WTC11 (cell line): Measurements from ENCODE around the gene IFNA17. TPM values are rescaled to one million over a fixed set of nuclear protein-coding genes. Genes with fewer than 3 reads are reported as not detected.

Source experiments
- ATAC-seq: fragments of 200-7000 bp; cut with Tn5 transposase; 2 replicates; pipeline ENCODE4 v1.10.0; 2021; ENCODE audit warnings: mild to moderate bottlenecking, moderate library complexity
- CTCF ChIA-PET: fragments of 300-600 bp; sonication (Branson Sonifier 250); formaldehyde crosslinking; loops from one replicate; lab custom pipeline; 2021; ENCODE audit warnings: antibody characterized with exemption; lab: Charles Lee
- POLR2A ChIA-PET: fragments of 350-600 bp; sonication (Branson Sonifier 250); formaldehyde crosslinking; loops from one replicate; lab custom pipeline; 2021; ENCODE audit warnings: antibody characterized with exemption; lab: Charles Lee
- DNase-seq: peaks from one replicate; pipeline ENCODE4 v3.0.0; 2021; ENCODE audit warnings: low spot score
- H3K27ac Mint-ChIP-seq: 2 replicates; pipeline ENCODE4 v1.8.0; 2021; ENCODE audit warnings: mixed read lengths
- H3K27me3 Mint-ChIP-seq: 2 replicates; pipeline ENCODE4 v1.8.0; 2021; ENCODE audit warnings: low read depth, mild to moderate bottlenecking, moderate library complexity, mixed read lengths
- H3K36me3 Mint-ChIP-seq: 2 replicates; pipeline ENCODE4 v1.8.0; 2021; ENCODE audit warnings: mixed read lengths
- H3K4me1 Mint-ChIP-seq: 2 replicates; pipeline ENCODE4 v1.8.0; 2022; ENCODE audit warnings: mixed read lengths
- H3K4me3 Mint-ChIP-seq: 2 replicates; pipeline ENCODE4 v1.8.0; 2021; ENCODE audit warnings: mild to moderate bottlenecking, moderate library complexity, mixed read lengths
- H3K9me3 Mint-ChIP-seq: 2 replicates; pipeline ENCODE4 v1.8.0; 2021; ENCODE audit warnings: mixed read lengths
- ATF3 ChIP-seq: sonication (generic); formaldehyde crosslinking; conservative IDR thresholded peaks from 2 replicates; pipeline ENCODE4 v1.8.1; 2022; ENCODE audit warnings: mild to moderate bottlenecking, missing genetic modification reagents
- CREB1 ChIP-seq: sonication (generic); formaldehyde crosslinking; IDR thresholded peaks from 2 replicates; pipeline ENCODE4 v1.8.0; 2023; ENCODE audit warnings: mild to moderate bottlenecking, missing genetic modification reagents
- CTCF ChIP-seq: fragments of 200-600 bp; IDR thresholded peaks from 2 replicates; pipeline ENCODE4 v1.8.0; 2022; ENCODE audit warnings: antibody characterized with exemption
- ETV6 ChIP-seq: sonication (generic); formaldehyde crosslinking; IDR thresholded peaks from 2 replicates; pipeline ENCODE4 v1.8.1; 2022; ENCODE audit warnings: mild to moderate bottlenecking, missing genetic modification reagents
- FOXK1 ChIP-seq: sonication (generic); formaldehyde crosslinking; IDR thresholded peaks from 2 replicates; pipeline ENCODE4 v1.8.0; 2022; ENCODE audit warnings: mild to moderate bottlenecking, moderate library complexity, missing genetic modification reagents
- GRHL2 ChIP-seq: fragments of 250-450 bp; sonication (Bioruptor Pico); IDR thresholded peaks from 2 replicates; pipeline ENCODE4 v1.8.0; 2022; ENCODE audit warnings: mild to moderate bottlenecking, moderate library complexity; ENCODE audit not compliant: insufficient replicate concordance, severe bottlenecking
- IRF2 ChIP-seq: sonication (generic); formaldehyde crosslinking; IDR thresholded peaks from 2 replicates; pipeline ENCODE4 v1.8.0; 2022; ENCODE audit warnings: low read depth, missing genetic modification reagents, borderline replicate concordance
- MAX ChIP-seq: sonication (generic); formaldehyde crosslinking; IDR thresholded peaks from 2 replicates; pipeline ENCODE4 v1.8.0; 2022; ENCODE audit warnings: mild to moderate bottlenecking, missing genetic modification reagents
- MYBL2 ChIP-seq: sonication (generic); formaldehyde crosslinking; IDR thresholded peaks from 2 replicates; pipeline ENCODE4 v1.8.1; 2023; ENCODE audit warnings: mild to moderate bottlenecking, moderate library complexity, missing genetic modification reagents
- OVOL2 ChIP-seq: fragments of 250-450 bp; sonication (Bioruptor Pico); IDR thresholded peaks from 2 replicates; pipeline ENCODE4 v1.9.0; 2021; ENCODE audit warnings: mild to moderate bottlenecking, borderline replicate concordance
- PRDM15 ChIP-seq: sonication (generic); formaldehyde crosslinking; IDR thresholded peaks from 2 replicates; pipeline ENCODE4 v1.8.0; 2022; ENCODE audit warnings: missing genetic modification reagents
- PREB ChIP-seq: sonication (generic); formaldehyde crosslinking; IDR thresholded peaks from 2 replicates; pipeline ENCODE4 v1.8.1; 2022; ENCODE audit warnings: mild to moderate bottlenecking, missing genetic modification reagents, moderate library complexity, borderline replicate concordance
- RORB ChIP-seq: fragments of 250-450 bp; sonication (Bioruptor Pico); IDR thresholded peaks from 2 replicates; pipeline ENCODE4 v1.9.0; 2021; ENCODE audit warnings: mild to moderate bottlenecking
- SMAD4 ChIP-seq: sonication (generic); formaldehyde crosslinking; IDR thresholded peaks from 2 replicates; pipeline ENCODE4 v1.8.0; 2022; ENCODE audit warnings: mild to moderate bottlenecking, missing genetic modification reagents
- ZBTB21 ChIP-seq: sonication (generic); formaldehyde crosslinking; IDR thresholded peaks from 2 replicates; pipeline ENCODE4 v1.8.1; 2023; ENCODE audit warnings: mild to moderate bottlenecking, missing genetic modification reagents, borderline replicate concordance
- ZSCAN18 ChIP-seq: fragments of 250-450 bp; sonication (Bioruptor Pico); IDR thresholded peaks from 2 replicates; pipeline ENCODE4 v2.1.2; 2022; ENCODE audit warnings: mild to moderate bottlenecking, moderate library complexity
- total RNA-seq: library from RNA; stranded (reverse); gene quantifications from 3 replicates; pipeline ENCODE4 v1.2.3, GENCODE V29; 2021
- TF ChIP-seq, protein P1 (sequence below): fragments of 250-450 bp; sonication (Bioruptor Pico); IDR thresholded peaks from 2 replicates; pipeline ENCODE4 v1.9.0; 2021; ENCODE audit warnings: mild to moderate bottlenecking
- TF ChIP-seq, protein P2 (sequence below): sonication (generic); formaldehyde crosslinking; IDR thresholded peaks from 2 replicates; pipeline ENCODE4 v1.8.1; 2023; ENCODE audit warnings: mild to moderate bottlenecking, missing genetic modification reagents, moderate library complexity
- TF ChIP-seq, protein P3 (sequence below): sonication (generic); formaldehyde crosslinking; IDR thresholded peaks from 2 replicates; pipeline ENCODE4 v1.8.0; 2022; ENCODE audit warnings: mild to moderate bottlenecking, missing genetic modification reagents

Gene IFNA17
- total RNA-seq, 1 experiment from 2014 or later: not detected

GRCh38 chr9:21251638-21252037 lies 23.6 kb upstream of the IFNA17 start (continued):
- TF ChIP-seq, protein P1, sequence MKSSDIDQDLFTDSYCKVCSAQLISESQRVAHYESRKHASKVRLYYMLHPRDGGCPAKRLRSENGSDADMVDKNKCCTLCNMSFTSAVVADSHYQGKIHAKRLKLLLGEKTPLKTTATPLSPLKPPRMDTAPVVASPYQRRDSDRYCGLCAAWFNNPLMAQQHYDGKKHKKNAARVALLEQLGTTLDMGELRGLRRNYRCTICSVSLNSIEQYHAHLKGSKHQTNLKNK: no peak

DNA sequence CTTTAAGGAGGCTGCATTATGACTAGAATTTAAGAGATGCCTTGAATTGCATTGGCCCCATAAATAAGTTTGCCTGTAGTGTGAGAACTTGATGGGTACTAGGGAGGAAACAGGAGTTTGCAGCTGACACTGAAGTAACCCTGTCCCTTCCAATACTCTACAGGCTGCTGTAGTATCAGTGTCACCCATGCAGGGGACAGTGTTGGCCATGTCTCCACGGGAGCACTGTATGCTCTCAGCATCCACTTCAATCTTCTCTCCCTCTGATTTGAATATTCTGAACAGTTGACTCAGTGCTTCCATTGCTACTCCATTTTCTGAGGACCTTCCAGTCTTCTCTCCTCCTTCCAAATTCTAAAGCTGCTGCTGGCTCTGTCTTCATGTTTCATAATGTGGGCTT lies 23.2 kb upstream of the IFNA17 start:
- POLR2A ChIA-PET: no interaction called here
- H3K9me3 Mint-ChIP-seq: no peaks in the 10 kb centered on the region
- no peak overlapping the region for H3K27ac Mint-ChIP-seq
- DNase-seq (no peak), ATAC-seq (peak; percentile 75)
- peaks cover 17% of the 10 kb centered on the region for H3K4me1 Mint-ChIP-seq
- no peak for TF ChIP-seq IRF2
- no peak for TF ChIP-seq ZBTB21
- TF ChIP-seq, protein P1: no peak
- no peak for TF ChIP-seq SMAD4 (CRISPR knock-in tag)
- no peak for TF ChIP-seq MAX (CRISPR knock-in tag)
- no peak for TF ChIP-seq ETV6 (CRISPR knock-in tag)
- no peak for TF ChIP-seq RORB (CRISPR knock-in tag)
- no peak for TF ChIP-seq OVOL2 (CRISPR knock-in tag)
- no peak for TF ChIP-seq FOXK1 (CRISPR knock-in tag)
- no peak for TF ChIP-seq CREB1 (CRISPR knock-in tag)
- no peak for TF ChIP-seq ATF3 (CRISPR knock-in tag)
- no peak for TF ChIP-seq ZSCAN18 (CRISPR knock-in tag)
- no peak for TF ChIP-seq CTCF
- TF ChIP-seq PREB (CRISPR knock-in tag): no peak
- no peak for TF ChIP-seq MYBL2 (CRISPR knock-in tag)
- no peak for TF ChIP-seq GRHL2 (CRISPR knock-in tag)
- TF ChIP-seq PRDM15 (CRISPR knock-in tag): no peak
- TF ChIP-seq, protein P2, sequence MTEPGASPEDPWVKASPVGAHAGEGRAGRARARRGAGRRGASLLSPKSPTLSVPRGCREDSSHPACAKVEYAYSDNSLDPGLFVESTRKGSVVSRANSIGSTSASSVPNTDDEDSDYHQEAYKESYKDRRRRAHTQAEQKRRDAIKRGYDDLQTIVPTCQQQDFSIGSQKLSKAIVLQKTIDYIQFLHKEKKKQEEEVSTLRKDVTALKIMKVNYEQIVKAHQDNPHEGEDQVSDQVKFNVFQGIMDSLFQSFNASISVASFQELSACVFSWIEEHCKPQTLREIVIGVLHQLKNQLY (CRISPR knock-in tag): no peak
- TF ChIP-seq, protein P3, sequence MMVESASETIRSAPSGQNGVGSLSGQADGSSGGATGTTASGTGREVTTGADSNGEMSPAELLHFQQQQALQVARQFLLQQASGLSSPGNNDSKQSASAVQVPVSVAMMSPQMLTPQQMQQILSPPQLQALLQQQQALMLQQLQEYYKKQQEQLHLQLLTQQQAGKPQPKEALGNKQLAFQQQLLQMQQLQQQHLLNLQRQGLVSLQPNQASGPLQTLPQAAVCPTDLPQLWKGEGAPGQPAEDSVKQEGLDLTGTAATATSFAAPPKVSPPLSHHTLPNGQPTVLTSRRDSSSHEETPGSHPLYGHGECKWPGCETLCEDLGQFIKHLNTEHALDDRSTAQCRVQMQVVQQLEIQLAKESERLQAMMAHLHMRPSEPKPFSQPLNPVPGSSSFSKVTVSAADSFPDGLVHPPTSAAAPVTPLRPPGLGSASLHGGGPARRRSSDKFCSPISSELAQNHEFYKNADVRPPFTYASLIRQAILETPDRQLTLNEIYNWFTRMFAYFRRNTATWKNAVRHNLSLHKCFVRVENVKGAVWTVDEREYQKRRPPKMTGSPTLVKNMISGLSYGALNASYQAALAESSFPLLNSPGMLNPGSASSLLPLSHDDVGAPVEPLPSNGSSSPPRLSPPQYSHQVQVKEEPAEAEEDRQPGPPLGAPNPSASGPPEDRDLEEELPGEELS (CRISPR knock-in tag): no peak
- peaks cover 16% of the 10 kb centered on the region for H3K27me3 Mint-ChIP-seq
- no peak overlapping the region for H3K4me3 Mint-ChIP-seq
- no peaks in the 10 kb centered on the region for H3K36me3 Mint-ChIP-seq
- CTCF ChIA-PET: interaction anchor here (0.6 to 4.7 kb wide), 10 partner anchors 15 to 215 kb away, joined by 3 to 25 read pairs (median 4); no protein-coding TSS in a partner anchor
